ENCODE results near the gene TRIP13.

Gene TRIP13

GRCh38 chr5:963673-964531 lies 71.2 kb downstream of the TRIP13 start:
- DNase-seq (ENCODE audit: insufficient read length, low spot score) (no peak), FAIRE-seq (no peak)

- DNase-seq (ENCODE audit: insufficient read length, low spot score) = no peak
- no peak for FAIRE-seq
These were observed 72.1 kb downstream of the TRIP13 start for GRCh38 chr5:964821-965220.

GRCh38 chr5:965604-966344 lies 73.1 kb downstream of the TRIP13 start:
- no peak for FAIRE-seq
- no peak for DNase-seq (ENCODE audit: insufficient read length, low spot score)

- FAIRE-seq = no peak
These were observed 73.6 kb downstream of the TRIP13 start for GRCh38 chr5:966345-966710.

GRCh38 chr5:966941-967340 lies 74.3 kb downstream of the TRIP13 start:
- DNase-seq (ENCODE audit: insufficient read length, low spot score) = no peak
- no peak for FAIRE-seq

More at GRCh38 chr5:966345-966710, 73.6 kb downstream of the TRIP13 start:
- DNase-seq (ENCODE audit: insufficient read length, low spot score) = no peak
